ENCODE data around the gene RNF7.
"Not testable (repeated sequence)": the region's sequence is repeated elsewhere in the genome, so short reads cannot be mapped to it uniquely, and the experiment has no call there.

RNF7 gene

DNA sequence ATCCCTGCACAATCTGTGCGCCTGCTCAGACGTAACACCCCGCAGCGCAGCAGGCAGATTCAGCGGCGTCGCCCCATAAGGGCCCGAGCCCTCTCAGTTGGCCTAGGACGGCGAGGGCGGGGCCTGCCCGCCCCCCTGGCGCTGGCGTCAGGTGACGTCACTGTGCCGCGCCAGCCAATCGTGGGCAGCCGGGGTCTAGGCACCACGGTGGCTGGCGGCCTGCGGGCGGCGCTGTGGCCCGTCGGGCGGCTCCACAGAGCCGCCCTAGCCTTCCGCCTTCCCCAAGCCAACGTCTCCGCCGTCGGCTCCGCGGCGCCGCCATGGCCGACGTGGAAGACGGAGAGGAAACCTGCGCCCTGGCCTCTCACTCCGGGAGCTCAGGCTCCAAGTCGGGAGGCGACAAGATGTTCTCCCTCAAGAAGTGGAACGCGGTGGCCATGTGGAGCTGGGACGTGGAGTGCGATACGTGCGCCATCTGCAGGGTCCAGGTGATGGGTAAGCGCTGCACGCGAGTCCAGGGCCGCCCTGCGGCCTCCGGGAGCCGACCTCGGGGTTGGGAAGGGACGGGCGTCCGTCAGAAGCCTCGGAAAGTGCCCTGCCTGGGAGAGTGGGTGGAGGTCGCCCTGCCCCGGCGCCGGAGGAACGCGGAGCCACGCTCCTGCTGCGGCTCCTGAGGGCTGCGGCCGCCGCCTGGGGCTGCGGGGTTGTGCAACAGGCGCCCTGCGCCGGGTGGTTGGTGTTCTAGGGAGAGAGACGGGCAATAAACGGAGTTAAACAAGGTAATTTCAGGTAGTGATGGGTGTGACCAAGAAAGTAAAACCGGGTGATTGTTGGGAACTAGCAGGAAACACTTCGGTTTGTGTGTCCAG is at the start of gene RNF7:
RNF7 (plus strand) TSS at position 277 of the 869 bp plus-strand sequence; CDS start at position 321, 44 bp downstream.
- peak; percentile 98 for DNase-seq

DNA sequence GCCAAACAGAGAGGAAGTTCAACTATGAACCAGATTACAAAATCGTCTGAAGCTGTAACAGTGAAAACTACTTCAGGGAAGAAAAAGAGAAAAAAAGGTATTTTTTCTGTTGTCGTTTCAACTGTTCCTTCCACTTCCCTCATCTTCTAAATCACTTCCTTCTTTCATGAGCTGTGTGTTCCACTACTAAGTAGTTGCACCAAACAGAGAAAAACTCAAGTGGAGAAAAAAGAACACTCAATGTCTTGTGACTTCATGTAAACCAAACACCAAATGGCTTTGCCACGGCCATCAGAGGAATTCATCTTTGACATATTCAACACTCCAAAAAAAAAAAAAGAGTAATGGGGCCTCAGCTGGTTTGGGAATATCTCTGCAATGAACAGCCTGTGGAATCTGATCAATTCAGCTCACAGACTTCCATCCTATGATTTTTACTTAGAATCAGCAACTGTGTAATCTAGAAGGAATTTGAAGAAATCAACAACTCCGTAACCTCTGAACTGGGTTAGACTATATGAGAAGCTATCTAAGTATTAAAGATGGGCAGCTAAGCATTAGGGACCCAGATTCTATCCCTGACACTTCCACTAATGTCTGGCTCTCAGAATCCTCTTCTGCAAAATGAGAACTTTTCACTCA is 47.5 kb upstream of the RNF7 start:
- DNase-seq, result no peak

DNA sequence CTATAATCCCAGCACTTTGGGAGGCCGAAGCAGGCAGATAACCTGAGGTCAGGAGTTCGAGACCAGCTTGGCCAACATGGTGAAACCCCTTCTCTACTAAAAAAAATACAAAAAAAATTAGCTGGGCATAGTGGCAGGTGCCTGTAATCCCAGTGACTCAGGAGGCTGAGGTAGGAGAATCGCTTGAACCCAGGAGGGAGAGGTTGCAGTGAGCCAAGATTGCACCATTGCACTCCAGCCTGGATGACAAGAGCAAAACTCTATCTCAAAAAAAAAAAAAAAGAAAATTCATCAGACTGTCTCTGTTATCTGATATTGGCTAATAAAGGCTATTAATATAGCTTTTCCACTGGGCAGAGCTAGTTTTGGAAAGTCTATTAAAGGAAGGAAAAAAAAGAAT is 46.6 kb upstream of the RNF7 start:
- DNase-seq, result not testable (repeated sequence)

DNA sequence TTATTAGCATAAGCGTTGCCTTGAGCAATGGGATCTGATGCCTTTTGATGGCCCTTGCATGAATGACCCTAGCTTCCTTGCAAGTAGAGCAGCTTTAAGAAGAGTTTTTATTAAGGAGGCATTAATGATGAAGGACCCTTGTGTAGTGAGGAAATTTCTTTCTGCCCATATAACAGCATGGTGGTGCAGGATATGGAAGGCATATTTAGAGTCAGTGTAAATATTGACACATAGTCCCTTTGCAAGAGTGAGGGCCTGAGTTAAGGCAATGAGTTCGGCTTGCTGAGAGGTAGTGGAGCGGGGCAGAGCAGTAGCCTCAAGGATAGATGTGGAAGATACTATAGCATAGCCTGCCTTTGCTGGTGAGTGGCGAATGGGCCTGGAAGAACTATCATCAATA is 45.1 kb upstream of the RNF7 start:
- DNase-seq, result not testable (repeated sequence)

DNA sequence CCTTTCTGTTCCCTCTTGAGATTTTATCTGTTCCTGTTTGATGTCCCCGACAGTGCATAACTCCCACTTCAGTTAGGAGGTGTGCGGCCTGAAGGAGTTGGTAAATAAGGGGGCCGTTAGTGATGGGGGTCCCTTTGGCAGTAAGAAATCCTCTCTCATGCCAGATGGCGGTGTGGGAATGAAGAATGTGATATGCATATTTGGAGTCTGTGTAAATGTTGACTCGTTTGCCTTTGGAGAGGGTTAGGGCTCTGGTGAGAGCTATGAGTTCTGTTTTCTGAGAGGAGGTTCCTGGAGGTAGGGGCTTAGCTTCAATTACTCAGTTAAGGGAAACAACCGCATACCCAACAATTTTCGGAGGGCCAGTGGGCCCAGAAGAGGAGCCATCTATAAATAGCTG is 38.8 kb upstream of the RNF7 start:
- DNase-seq, result no peak

DNA sequence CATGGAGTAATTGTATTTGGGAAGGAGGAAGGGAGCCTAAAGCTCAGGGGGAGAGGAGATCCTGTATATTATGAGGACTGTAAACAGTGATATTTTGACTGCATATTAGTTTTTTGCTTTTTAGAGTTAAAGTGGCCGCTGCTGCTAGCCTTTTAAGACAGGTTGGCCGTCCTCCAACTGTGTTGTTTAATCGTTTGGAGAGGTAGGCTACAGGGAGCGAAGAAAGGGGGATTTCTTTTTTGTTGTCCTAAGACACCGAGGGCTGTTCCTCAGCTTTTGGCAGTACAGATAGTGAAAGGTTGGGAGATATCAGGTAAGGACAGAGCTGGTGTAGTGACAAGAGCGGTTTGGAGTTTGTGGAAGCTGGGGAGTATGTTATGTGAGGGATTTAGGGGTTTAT is 38.2 kb upstream of the RNF7 start:
- DNase-seq, result no peak

DNA sequence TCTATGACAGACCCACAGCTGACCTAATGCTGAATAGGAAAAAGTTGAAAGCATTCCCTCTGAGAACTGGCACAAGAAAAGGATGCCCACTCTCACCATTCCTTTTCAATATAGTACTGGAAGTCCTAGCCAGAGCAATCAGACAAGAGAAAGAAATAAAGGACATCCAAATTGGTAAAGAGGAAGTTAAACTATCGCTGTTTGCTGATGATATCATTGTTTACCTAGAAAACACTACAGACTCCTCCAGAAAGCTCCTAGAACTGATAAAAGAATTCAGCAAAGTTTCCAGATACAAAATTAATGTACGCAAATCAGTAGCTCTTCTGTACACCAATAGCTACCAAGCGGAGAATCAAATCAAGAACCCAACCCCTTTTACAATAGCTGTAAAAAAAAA is 34.7 kb upstream of the RNF7 start:
- DNase-seq, result not testable (repeated sequence)

DNA sequence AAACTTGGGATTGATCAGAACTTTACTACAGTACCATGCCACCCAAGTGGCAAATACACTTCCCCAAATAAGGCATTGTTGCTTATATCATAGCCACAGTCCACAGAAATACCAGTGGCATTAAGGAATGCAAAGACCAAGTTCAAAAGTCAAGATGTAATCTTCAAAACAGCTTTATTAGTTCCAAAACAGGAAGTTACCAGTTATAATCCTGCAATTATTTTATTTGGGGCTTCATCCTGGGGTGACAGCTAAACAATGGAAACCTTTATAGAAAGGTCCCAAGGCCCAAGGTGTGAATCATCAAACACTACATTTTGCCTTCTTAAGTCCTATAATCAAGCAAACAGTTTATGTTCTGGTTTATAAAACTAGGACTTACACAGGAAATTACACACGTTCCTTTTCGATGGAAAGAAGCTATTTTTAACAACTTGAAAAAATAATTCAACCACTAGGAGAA is 30.3 kb upstream of the RNF7 start:
- no peak for DNase-seq

DNA sequence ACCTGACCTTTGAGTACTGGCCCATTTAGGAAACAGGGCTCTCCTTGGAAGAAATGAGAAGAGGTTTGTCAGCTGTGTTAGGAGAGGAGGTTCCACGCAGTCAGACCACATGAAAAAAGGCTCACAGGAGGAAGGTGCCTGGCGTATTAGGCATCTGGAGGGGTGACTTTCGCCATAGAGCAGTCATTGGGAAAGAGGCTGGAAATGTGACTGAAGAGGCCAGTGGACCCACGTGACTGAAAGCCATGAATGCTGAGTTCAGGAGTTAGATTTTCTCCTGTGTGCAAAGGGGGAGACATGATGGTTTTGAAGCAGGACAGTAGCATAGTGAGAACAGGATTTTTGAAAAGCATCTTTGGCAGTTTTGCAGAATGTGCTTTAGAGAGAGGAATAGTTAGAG is 29.7 kb upstream of the RNF7 start:
- no peak for DNase-seq

DNA sequence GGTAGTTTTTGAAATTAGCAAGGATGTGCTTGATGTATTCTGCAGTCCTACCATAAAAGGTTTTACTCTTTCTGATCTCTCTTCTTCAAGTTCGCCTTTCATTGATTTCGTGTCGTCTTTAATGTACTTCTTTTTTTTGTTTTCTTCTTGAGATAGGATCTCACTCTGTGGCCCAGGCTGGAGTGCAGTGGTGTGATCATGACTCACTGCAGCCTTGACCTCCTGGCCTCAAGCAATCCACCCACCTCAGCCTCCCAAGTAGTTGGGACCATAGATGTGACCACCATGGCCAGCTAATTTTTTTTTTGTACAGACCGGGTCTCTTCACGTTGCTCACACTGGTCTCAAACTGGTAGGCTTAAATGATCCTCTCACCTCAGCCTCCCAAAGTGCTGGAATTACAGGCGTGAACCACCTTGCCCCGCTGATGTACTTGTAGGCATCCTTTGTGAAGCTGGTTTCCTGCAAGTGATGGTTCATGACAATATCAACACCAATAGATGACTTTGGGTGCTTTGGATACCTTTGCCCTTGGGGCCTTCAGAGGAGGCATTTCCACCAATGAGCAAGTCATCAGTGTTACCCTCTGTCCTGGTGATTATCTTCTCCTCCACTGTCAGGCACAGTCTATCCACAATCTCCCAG is 28.9 kb upstream of the RNF7 start:
- DNase-seq, result no peak

DNA sequence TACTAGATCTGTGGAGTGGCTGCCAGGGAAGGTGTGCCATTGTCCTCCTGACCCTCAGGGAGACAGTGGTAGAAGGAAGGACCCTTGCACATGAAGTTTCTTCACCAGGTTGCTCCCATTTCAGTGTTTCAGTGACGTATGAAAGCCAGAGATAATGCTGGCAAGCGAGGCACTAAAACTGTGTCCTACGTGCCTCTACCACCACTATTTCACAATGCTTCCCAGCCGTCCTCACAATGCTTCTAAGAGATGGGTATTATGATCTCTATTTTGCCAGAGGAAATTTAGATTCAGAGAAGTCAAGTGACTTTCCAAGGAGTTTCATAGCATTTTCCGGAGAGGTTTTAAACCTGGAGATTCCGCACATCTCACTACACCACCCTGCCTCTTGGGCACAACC is 28.0 kb upstream of the RNF7 start:
- DNase-seq, result no peak

DNA sequence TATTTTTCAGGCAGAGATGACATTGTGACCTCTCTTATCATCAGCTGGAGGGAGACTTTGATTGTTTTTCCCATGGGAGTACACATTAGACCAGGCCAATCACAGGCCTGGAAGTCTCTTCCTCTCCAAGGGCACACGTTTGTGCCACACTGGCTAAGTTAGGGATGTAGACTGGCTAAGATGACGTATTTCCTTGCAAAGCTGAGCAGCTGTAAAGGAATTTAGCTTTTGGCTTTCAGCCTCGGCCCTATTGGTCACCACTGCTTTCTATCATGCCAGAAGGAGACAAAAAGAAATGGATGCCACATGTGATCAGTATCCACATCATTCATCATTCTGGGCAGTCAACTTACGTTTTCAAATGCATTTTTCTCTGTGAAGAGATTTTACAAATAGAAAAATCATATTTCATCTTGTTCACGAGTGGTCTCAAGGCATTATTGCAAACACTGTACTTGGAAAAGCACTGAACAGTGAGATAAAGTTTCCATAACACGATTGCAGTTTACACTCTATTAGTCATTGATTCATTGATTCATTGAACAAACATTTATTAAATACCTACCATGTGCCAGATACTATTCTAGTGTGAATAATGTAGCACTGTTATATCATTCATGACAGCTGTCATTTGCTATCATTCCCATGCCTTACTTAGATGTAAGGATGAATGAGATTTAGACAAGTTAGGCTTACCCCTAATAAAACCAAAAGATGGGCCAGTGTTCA is 27.0 kb upstream of the RNF7 start:
- DNase-seq, result no peak

DNA sequence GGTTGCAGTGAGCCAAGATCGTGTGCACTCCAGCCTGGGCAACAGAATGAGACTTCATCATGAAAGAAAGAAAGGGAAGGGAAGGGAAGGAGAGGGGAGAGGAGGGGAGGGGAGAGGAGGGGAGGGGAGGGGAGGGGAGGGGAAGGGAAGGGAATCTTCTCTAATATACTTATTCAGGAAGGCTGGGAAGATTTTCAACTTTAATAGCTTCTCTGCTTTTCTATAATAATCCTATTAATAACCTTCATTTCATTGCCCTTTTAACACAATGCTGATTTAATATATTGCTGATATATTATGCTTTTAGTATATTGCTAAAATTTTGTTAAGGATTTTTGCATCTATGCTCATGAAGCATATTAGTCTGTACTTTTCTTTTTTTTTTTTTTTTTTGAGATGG is 23.4 kb upstream of the RNF7 start:
- DNase-seq, result no peak

DNA sequence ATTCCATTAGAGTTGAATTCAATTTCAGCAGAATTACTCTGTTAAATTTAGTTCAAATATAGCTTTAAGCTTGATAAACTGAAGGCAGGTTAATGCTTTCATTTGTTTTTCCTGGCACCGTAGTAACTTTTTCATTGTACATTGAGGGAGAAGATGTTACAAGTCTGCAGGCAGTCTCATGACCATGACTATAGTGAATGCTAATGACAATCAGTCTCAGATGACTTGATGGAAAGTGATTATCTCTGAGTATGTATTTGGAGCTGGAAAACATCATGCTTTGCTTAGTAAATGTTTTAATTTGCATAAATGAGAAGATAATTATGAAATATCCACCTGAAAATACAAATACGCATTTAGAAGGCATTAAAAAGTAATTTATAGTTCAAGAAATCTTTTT is 16.0 kb upstream of the RNF7 start:
- DNase-seq, result no peak

DNA sequence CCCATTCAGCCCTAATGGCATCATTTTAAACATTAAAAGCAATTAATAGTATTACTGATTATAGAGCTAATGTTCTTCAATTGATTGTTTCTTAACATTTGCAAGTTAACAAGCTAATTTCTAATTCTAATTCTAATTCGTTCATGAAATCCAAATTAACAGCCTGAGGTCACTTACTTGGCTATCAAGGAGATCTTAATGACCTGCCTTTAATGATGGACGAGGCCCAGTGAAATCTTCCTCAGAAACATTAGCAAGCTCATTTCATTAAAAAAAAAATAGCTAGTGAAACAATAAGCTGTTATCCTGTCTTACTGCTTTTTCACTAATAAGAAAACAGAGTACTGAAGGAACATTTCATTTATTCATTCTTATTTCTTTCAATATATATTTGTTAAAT is 15.4 kb upstream of the RNF7 start:
- no peak for DNase-seq

DNA sequence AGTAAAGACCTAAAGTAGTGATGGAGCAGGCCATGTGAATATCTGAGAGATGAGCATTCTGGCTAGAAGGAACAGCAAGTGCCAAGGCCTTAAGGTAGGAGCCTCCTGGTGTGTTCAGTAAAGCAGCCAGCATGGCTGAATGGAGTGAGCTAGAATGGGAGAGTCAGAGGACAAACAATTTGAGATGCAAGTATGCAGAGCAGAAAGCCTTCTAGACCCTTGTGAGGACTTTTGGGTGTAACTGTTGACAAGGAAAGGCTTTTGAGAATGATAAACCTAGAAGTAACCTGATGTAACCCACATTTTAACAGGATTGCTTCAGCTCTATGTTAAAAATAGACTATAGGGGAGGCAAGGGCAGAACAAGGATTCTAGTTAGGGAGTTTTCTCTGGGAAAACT is 14.8 kb upstream of the RNF7 start:
- DNase-seq, result no peak

DNA sequence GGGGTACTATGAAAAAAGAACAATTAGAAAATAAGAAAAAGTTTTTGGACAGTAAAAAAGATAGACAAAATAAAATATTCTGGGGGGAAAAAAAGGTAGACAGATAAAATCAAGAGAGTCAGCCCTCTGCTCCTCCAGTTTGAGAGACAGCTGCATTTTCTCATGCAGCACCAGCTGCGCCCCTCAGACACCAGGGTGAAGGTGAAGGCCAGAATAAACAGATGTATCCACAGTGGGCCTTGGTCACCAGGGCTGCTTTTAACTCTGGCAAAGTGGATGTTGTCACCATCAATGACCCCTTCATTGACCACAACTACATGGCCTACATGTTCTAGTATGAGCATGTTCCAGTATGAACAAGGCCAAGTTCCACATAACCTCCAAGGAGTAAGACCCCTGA is 13.9 kb upstream of the RNF7 start:
- no peak for DNase-seq

DNA sequence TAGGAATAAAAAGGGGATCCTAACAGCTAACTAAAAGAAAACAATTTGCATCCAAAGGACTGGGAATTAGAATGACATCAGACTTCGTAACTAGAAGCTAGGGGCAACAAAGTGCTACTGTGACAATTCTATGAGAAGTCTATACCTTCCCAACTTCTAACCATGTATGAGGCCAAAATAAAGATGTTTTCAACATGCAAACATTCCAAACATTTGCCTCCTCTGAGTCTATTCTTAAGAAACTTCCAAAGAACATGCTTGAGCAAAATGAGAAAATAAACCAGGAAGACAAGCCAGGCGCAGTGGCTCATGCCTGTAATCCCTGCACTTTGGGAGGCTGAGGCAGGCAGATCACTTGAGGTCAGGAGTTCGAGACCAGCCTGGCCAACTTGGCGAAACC is 13.1 kb upstream of the RNF7 start:
- no peak for DNase-seq

DNA sequence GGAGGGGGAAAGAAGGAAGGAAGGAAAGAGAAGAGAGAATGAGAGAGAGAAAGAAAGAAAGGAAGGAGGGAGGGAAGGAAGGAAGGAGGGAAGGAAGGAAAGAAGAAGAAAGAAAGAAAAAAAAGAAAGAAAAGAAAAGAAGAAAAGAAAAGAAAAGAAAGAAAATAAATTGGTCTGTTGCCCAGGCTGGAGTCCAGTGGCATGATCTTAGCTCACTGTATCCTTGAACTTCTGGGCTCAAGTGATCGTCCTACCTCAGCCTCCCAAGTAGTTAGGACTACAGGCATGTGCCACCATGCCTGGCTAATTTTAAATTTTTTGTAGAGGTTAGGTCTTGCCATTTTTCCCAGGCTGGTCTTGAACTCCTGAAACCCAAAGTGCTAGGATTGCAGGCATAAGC is 11.6 kb upstream of the RNF7 start:
- DNase-seq, result no peak

DNA sequence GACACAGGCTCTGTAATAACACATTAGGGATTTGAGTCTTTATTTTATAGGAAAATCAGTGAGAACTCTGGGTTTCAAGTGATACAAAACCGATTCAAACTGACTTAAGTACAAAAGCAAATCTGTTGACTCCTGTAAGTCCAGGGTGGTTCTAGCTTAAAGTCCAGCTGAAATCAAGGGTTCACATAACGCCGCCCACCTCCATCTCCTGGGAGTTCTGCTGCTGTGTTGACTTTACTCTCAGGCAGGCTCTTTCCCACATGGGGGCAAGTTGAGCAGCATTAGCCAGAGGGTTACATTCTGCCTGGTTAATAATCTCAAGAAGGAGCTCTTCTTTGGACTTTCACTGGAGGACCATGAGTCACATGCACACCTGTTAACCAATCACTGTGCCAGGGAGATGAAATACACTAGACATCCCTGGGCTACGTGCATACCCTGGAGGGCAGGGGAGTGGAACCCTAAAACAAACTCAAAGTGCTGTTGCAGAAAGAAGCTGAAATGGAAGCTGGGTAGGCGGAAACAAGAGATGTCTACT is 9.7 kb upstream of the RNF7 start:
- no peak for DNase-seq

DNA sequence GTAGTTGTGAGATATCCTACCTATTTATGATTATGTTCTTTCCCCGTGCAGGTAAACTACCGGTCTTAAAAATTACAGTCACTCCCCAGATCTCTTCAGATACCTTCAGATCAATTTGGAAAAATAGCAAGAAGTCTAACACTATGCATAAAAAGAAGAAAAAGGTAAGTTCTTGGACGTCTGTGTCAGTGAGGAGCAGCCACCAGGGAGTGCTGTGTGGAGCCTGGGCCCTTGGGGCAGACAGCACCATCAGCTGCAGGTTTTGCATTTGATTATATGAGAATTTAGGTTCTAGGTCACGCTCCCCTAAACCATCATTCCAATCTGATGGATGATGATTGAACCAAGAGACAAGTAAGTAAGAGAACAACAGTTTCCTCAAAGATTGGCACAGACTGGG is 8.9 kb upstream of the RNF7 start:
- no peak for DNase-seq

DNA sequence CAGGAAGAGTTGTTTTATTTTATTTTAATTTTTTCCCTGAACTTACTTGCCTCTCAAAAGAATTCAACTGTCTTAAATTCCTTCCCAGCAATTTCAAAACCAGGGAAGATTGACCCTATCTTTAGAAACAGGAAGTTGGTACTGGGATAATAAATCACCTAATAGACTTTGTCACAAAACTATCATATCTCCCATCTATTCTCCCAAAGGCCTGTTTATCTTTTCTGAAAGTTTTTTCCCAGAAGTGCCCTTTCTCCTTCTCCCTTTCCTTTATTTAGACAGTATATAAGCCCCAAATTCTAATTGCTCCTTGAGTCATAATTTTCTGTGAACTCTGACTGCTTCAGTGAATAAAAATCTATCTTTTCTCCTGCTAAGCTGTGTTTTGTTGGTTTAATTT is 2.9 kb upstream of the RNF7 start:
- no peak for DNase-seq
